GM18873 (cell line): ENCODE data around the gene NEK10.
A peak's percentile ranks its signal among the peaks of the same experiment; 100 is the strongest.

Experiments used
- ATAC-seq: cut with Tn5 transposase; IDR thresholded peaks from one replicate; pipeline ENCODE4 v1.9.1; 2021; ENCODE audit warnings: mild to moderate bottlenecking, moderate library complexity, moderate number of reproducible peaks; ENCODE audit not compliant: unreplicated experiment, low FRiP score

NEK10 gene

DNA sequence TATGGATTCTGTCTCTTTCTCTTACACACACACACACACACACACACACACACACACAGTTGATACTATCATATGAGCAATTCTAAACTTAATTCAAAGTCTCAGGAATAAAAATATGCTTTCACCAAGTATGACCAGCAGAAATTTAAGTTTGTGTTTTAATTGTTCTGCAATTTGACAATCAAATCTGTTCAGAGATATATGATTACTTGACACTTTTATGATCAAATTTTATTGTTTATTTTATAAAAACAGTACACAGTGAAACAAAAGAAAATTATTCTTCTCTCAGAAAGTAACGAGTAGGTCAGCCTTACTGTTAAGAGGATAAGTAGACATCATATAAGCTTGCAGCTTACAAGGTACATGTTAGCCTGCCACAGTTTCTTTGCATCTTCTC lies 114.3 kb downstream of the NEK10 start:
- no peak for ATAC-seq

DNA sequence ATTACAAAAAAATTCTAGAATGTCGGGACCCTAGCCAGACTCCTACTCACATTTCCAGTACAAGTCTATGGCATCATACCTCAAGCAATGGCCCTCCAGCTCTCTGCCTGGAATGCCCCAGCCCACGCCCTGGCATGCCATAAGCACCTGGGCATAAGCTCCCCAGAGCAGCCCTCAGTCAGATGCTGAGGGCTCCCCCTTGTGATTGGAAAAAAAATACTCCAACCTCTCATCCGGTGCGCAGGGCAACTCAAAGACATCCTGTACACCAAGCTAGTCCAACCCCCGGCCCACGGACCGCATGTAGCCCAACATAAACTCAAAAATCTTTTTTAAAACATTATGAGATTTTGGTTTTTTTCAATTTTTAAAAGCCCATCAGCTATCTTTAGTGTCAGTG lies 115.4 kb downstream of the NEK10 start:
- peak; percentile 49 for ATAC-seq

DNA sequence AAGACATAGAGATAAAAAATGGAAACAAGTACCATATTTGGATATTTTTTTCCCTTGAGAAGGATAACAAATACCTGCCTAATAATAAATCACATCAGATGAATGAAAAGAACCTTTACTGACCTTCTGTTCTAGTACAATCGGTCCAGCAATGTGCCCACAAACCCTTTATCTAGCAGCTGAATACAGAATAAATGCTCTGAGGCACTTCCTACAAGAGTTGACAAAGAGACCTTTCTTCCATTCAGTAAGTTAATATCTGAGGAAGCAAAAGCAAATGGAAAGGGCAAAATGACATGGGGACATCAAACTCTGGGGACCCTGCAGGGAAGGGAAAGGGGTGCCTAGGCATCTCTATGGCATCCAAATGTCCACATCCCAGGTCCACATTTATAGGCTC lies 115.8 kb downstream of the NEK10 start:
- ATAC-seq, result no peak

- no peak for ATAC-seq
These were observed 116.5 kb downstream of the NEK10 start for GRCh38 chr3:27252646-27253045.

- ATAC-seq, result no peak
These were observed 124.8 kb downstream of the NEK10 start for GRCh38 chr3:27244374-27244773.

GRCh38 chr3:27239951-27240350 lies 129.2 kb downstream of the NEK10 start:
- no peak for ATAC-seq

GRCh38 chr3:27228805-27229204 lies 140.4 kb downstream of the NEK10 start:
- ATAC-seq, result no peak

- no peak for ATAC-seq
These were observed 145.0 kb downstream of the NEK10 start for GRCh38 chr3:27224197-27224596.

DNA sequence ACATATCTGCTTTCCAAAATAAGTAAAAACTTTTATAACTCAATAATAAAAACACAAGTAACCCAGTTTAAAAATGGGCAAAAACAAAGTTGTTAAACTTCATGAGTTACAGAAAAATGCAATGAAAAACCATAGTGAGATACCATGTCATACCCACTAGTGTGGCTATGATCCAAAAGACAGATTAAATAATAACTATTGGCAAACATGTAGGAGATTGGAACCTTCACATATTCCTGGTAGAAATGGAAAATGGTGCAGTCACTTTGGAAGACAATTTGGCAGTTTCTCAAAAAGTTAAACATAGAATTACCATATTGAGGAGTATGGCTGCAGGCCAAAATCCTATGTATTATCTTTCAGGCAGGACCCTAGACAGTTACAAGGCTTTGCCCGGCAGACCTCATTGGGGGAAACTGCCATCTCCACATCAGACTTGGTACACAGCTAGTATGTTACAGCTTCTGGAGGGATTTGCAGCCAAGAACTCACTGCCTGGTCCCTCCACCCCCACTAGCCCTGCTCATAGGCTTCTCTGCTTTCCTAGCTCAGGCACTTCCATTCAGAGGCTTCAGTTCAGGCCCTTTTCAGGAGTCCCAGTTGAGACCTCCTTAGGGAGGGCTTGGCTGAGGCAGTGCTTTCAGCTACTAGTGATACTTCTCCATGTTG lies 147.8 kb downstream of the NEK10 start:
- no peak for ATAC-seq

- no peak for ATAC-seq
These were observed 149.0 kb downstream of the NEK10 start for GRCh38 chr3:27220166-27220565.

DNA sequence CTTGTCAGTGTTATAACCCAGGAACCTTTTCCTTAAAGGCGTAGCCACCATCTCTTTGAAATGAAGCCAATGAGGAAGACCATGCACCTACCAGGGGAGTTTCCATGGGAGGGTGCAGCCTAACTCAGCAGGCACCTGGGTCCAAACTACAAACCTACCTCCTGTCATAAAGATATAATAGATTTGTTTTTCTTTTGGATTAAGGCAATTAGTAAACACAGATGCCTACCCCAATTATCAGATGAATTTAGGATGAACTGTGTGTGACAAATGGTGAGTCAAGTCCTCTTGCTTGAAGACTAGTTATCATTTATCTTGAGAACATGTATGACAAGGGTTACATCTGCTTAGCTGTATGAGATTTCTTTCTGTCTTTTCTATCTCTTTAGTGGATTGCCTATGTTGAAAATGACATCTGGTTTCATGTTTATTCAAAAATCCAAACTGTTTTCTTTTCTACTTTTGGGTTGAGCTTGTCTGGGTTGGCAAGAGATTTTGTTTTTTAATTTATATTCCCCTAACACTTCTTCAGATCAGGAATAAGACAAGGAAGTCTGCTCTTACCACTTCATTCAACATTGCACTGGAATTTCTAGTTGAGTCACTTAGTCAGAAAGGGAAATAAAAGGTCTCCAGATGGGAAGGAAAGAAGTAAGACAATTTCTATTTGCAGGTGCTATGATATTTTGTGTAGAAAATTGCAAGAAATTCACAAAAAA lies 149.9 kb downstream of the NEK10 start:
- no peak for ATAC-seq

- ATAC-seq, result no peak
These were observed 152.1 kb downstream of the NEK10 start for GRCh38 chr3:27216955-27217552.

DNA sequence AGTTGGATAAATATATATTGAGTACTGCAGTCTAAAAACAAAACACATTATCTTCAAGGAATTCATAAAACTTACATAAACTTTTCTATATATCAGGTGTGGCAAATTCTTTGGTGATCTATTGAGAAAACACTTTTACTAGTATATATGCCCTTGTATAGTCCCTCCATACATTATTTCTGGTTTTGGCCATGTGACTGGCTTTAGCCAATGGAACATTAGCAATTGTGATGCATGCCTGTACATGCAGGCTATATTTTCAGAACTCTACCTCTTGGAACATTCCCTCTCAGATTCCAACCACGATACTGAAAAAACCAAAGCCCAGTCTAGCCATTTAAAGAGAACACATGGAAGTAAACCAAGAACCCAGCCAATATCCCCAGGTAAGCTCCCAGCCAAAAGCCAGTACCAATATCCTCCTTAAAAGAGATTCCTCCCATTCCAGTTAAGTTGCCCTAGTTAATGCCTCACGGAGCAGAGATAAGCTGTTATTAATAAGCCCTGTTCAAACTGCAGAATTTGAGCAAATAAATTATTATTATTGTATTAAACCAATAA lies 152.8 kb downstream of the NEK10 start:
- no peak for ATAC-seq

GRCh38 chr3:27213450-27213849 lies 155.7 kb downstream of the NEK10 start:
- ATAC-seq, result no peak

- ATAC-seq, result no peak
These were observed 159.4 kb downstream of the NEK10 start for GRCh38 chr3:27209617-27210264.

- no peak for ATAC-seq
These were observed 160.1 kb downstream of the NEK10 start for GRCh38 chr3:27208961-27209616.

DNA sequence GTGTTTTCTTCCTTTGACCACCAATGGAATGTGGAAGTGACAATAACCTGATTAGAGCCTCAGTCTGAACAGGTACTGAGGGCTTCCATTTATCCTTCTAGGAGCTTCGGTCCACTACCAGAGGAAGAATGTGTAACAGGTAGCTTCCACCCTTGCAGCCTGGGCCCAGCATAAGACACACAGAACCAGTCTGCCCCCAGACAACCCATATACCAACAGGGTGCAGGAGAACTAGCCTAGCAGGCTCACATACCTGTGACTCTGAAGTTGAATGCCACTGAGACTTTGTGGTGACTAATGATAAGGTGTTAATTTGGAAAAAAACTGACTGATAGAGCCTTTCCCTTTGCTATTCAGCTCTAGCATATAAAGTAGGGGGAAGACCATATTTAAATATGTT lies 166.2 kb downstream of the NEK10 start:
- no peak for ATAC-seq

GRCh38 chr3:27201492-27201891 lies 167.7 kb downstream of the NEK10 start:
- no peak for ATAC-seq

- ATAC-seq, result no peak
These were observed 168.3 kb downstream of the NEK10 start for GRCh38 chr3:27200721-27201489.
